A673 (cell line): ENCODE measurements around the gene SPSB1. TPM values are rescaled to one million over a fixed set of nuclear protein-coding genes. Genes with fewer than 3 reads are reported as not detected.
A peak's percentile ranks its signal among the peaks of the same experiment; 100 is the strongest.

Experiments
- Bru-seq: library from RNA; stranded (reverse); fragments of 400-500 nt; gene quantifications from one replicate; lab custom pipeline; 2021; lab: Mats Ljungman, UMichigan
- BruChase-seq, 2 experiments: library from RNA; stranded (reverse); fragments of 400-500 nt; gene quantifications; one replicate each; lab custom pipeline; 2021; lab: Mats Ljungman, UMichigan
- BruUV-seq: library from RNA; stranded (reverse); fragments of 400-500 nt; replicated peaks from 2 replicates; lab custom pipeline; 2021; lab: Mats Ljungman, UMichigan
- CTCF ChIA-PET: fragments of 300-600 bp; sonication (Branson Sonifier 250); formaldehyde crosslinking; loops from one replicate; lab custom pipeline; 2022; ENCODE audit warnings: antibody characterized with exemption; lab: Charles Lee
- POLR2A ChIA-PET: fragments of 300-600 bp; sonication (Branson Sonifier 250); formaldehyde crosslinking; loops from one replicate; lab custom pipeline; 2022; ENCODE audit warnings: antibody characterized with exemption; ENCODE audit not compliant: low non-redundant PET; lab: Charles Lee
- DNase-seq: peaks from one replicate; pipeline ENCODE4 v3.0.0-alpha.2; 2015; ENCODE audit warnings: low spot score
- H3K27ac ChIP-seq: fragments of 200-600 bp; sonication (generic); 2 replicates; pipeline ENCODE4 v1.5.1; 2016; ENCODE audit warnings: mixed run types, low read depth, mild to moderate bottlenecking, mixed read lengths, antibody characterized with exemption, low read length; ENCODE audit not compliant: poor library complexity, severe bottlenecking
- H3K27me3 ChIP-seq: fragments of 200-600 bp; sonication (generic); replicated peaks from 2 replicates; pipeline ENCODE4 v1.6.1; 2017; ENCODE audit warnings: mixed run types, low read depth, mild to moderate bottlenecking, mixed read lengths, antibody characterized with exemption, low read length; ENCODE audit not compliant: insufficient read depth, poor library complexity
- H3K36me3 ChIP-seq: fragments of 200-600 bp; sonication (generic); 2 replicates; pipeline ENCODE4 v1.6.1; 2016; ENCODE audit warnings: mixed run types, mild to moderate bottlenecking, mixed read lengths, antibody characterized with exemption, low read length; ENCODE audit not compliant: insufficient read depth, poor library complexity, severe bottlenecking
- H3K4me1 ChIP-seq: fragments of 200-600 bp; sonication (generic); 2 replicates; pipeline ENCODE4 v1.6.1; 2017; ENCODE audit warnings: mixed run types, mild to moderate bottlenecking, mixed read lengths, antibody characterized with exemption, low read length; ENCODE audit not compliant: insufficient read depth, poor library complexity, severe bottlenecking
- H3K4me3 ChIP-seq: fragments of 200-600 bp; sonication (generic); 2 replicates; pipeline ENCODE4 v1.5.1; 2016; ENCODE audit warnings: low read depth, mixed run types, mild to moderate bottlenecking, mixed read lengths, low read length; ENCODE audit not compliant: poor library complexity, severe bottlenecking
- H3K9me3 ChIP-seq: fragments of 200-600 bp; sonication (generic); 2 replicates; pipeline ENCODE4 v1.6.1; 2016; ENCODE audit warnings: mixed run types, low read depth, mild to moderate bottlenecking, mixed read lengths, antibody characterized with exemption, low read length; ENCODE audit not compliant: poor library complexity, severe bottlenecking
- CTCF ChIP-seq: fragments of 300-800, 200-600 bp; sonication (generic); conservative IDR thresholded peaks from 2 replicates; pipeline ENCODE4 v1.5.1; 2017; ENCODE audit warnings: low read depth, mild to moderate bottlenecking, antibody characterized with exemption, low read length, moderate library complexity, mixed read lengths
- EZH2 ChIP-seq: fragments of 200-600 bp; sonication (generic); IDR thresholded peaks from 2 replicates; pipeline ENCODE4 v1.6.1; 2017; ENCODE audit warnings: borderline replicate concordance, low read depth, mild to moderate bottlenecking, mixed read lengths, antibody characterized with exemption, low read length; ENCODE audit not compliant: poor library complexity, severe bottlenecking
- intact Hi-C: fragments of 100-400 bp; cut with micrococcal nuclease; formaldehyde crosslinking; loops from one replicate; pipeline ENCODE4 v1.10.0; 2022; ENCODE audit not compliant: unreplicated experiment
- long read RNA-seq: library from polyadenylated mRNA; stranded (forward); transcript quantifications from one replicate; pipeline ENCODE4 v2.0.0, GENCODE V29; 2022
- total RNA-seq: library from RNA; stranded (reverse); gene quantifications from 2 replicates; pipeline ENCODE4 v1.2.3, GENCODE V29; 2021

SPSB1 gene
- total RNA-seq: 7.5 and 11.8 TPM in 2 replicates
- percentile 61 among the genes with signal in this experiment for Bru-seq, nascent RNA
- BruChase-seq, experiment 1, labeled RNA remaining after a 2-hour chase: percentile 56 among the genes with signal in this experiment
- percentile 68 among the genes with signal in this experiment for BruChase-seq, experiment 2, labeled RNA remaining after a 6-hour chase
- long read RNA-seq, transcript SPSB1-201 (3 exons, 3,120 nt): major isoform, 9 of 12 reads
- long read RNA-seq, partial matches to known transcripts: 0 of 12 reads
- long read RNA-seq, other reads (novel, unspliced or antisense): 1 of 12 reads

DNA sequence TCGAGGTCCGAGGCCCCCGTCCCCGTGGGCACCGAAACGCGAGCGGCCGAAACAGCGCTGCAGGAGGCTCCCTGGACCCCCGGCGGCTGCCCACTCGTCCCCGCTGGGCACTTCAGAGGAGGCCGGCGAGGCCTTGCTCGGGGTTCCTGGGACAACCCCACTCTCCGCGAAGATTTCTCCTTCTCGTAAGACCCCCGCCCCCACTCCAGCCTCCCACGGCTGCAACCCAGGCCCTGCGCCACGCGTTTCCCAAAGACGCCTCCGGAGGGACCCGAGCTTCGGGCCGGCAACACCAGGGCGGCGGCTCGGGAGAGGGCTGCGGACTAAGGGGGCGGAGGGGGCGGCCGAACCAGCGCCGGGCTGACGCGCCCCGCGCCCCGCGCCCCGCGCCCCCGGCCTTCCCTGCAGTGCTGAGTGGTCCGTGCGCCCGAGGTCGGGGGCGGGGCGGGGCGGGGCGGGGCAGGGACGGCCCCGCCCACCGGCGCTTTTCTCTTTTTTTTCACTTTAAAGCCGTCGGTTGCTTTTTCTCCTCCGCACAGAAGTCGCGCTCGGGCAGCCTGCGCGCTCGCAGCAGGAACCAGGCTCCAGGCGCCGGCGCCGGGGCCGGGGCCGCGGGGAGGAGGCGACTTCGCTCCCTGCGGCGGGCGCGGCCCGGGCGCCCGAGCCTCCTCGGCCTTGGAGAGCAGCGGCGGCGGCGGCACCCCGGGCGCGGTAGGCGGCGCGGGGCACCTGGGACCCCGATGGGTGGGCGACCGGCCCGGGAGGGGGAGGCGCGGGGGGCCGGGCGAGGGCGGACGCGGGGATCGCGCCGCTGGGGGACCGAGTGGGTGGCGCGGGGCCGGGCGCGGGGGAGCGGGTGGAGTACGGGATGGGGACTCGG lies at the start of gene SPSB1:
Gene SPSB1 (plus strand): TSS at position 534 of the 880 bp plus-strand sequence. CDS start 62,998 bp downstream, outside the sequence.
- H3K9me3 ChIP-seq: peaks cover 11% of the 10 kb centered on the region
- no peaks in the 10 kb centered on the region for H3K36me3 ChIP-seq
- POLR2A ChIA-PET: interaction anchor here (0.6 kb wide), 1 partner anchor 349 kb away, joined by 3 read pairs; no protein-coding TSS in a partner anchor
- TF ChIP-seq EZH2 (no peak), CTCF (no peak)
- BruUV-seq: no TSS peak
- peak within 1 kb of the TSS; percentile 84 for H3K4me3 ChIP-seq
- DNase-seq: peak; percentile 90
- intact Hi-C loops: loop anchor here (5.0 kb wide), 1 partner anchor 165 kb away; no protein-coding TSS in a partner anchor
- CTCF ChIA-PET: no interaction called here
- H3K4me1 ChIP-seq: peaks cover 21% of the 10 kb centered on the region
- H3K27me3 ChIP-seq: no peaks in the 10 kb centered on the region
- peak within 1 kb of the TSS; percentile 73 for H3K27ac ChIP-seq

DNA sequence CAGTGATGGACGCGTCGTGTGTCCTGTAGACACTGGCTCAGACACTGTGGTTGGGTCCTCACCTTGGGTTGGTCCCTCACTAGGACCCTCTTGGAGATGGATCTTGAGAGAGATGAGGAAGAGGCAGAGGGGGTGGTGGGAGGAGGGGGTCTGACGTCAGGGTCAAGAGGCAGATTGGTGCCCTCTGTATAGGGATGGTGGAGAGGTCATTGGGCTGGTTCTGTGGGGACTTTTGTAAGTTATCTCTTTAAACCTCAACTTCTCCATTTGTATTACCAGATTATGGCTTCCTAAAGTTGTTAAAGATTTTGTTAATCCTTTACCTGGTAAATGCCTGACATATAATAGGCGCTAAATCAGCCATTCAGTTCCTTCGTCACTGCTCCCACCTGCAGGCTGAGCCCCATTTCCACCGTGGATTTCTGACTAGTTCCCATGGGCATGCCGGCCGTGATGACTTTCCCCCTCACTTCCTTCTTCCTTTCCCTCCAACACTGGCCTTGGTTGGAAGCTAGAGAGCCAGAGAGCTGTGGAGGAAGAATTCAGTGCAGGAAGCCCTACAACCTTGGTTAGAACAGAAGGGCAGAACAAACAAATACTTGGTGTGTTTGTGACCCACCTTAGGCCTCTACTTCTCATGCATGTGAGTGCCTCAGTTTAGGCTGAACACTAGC lies 49.5 kb upstream of the SPSB1 start:
- ChIA-PET CTCF (interaction anchor here (0.5 to 0.6 kb wide), 2 partner anchors 248 to 304 kb away, joined by 3 read pairs; no protein-coding TSS in a partner anchor), POLR2A (no interaction called here)

More for the DNA sequence above, 49.5 kb upstream of the SPSB1 start:
- H3K9me3 ChIP-seq: no peaks in the 10 kb centered on the region
- no peak for DNase-seq
- H3K4me3 ChIP-seq: no peak overlapping the region
- BruUV-seq: no TSS peak
- no peaks in the 10 kb centered on the region for H3K27me3 ChIP-seq
- TF ChIP-seq EZH2 (no peak), CTCF (no peak)
- no peaks in the 10 kb centered on the region for H3K36me3 ChIP-seq
- H3K4me1 ChIP-seq: no peaks in the 10 kb centered on the region
- H3K27ac ChIP-seq: no peak overlapping the region
- intact Hi-C loops: no loop called here
